Esophagus squamous epithelium (tissue), 5 donors: ENCODE data around the gene ASIC3. TPM values are rescaled to one million over a fixed set of nuclear protein-coding genes. Genes with fewer than 3 reads are reported as not detected.
"Not testable (repeated sequence)": the region's sequence is repeated elsewhere in the genome, so short reads cannot be mapped to it uniquely, and the experiment has no call there.

Experiments used
- DNase-seq: peaks from one replicate; lab custom pipeline; 2025; lab: John Stamatoyannopoulos, UW
- H3K27ac ChIP-seq, 4 donors: fragments of 200-600 bp; sonication (generic); one replicate each; pipeline ENCODE4 v1.5.1; 2016 to 2019; ENCODE audit warnings: mild to moderate bottlenecking in 1 of 4
- H3K27me3 ChIP-seq, 4 donors: fragments of 200-600 bp; sonication (generic); 1 replicate in 3 of 4; 2 replicates in 1 of 4; pipeline versions ENCODE4 v1.5.1 to v1.6.0; 2017 to 2021; ENCODE audit warnings: antibody characterized with exemption in 1 of 4
- H3K36me3 ChIP-seq, 3 donors: fragments of 200-600 bp; sonication (generic); one replicate each; pipeline ENCODE4 v1.5.1; 2016 to 2019
- H3K4me1 ChIP-seq, 3 donors: fragments of 200-600 bp; sonication (generic); one replicate each; pipeline ENCODE4 v1.5.1; 2017 to 2019
- H3K4me3 ChIP-seq, 4 donors: fragments of 200-600 bp; sonication (generic); 1 replicate in 3 of 4; 2 replicates in 1 of 4; pipeline ENCODE4 v1.5.1; 2016 to 2019; ENCODE audit warnings: mild to moderate bottlenecking in 2 of 4, moderate library complexity in 1 of 4
- H3K9me3 ChIP-seq, 3 donors: fragments of 200-600 bp; sonication (generic); one replicate each; pipeline ENCODE4 v1.5.1; 2016 to 2019
- CTCF ChIP-seq, 6 experiments: fragments of 450-650 bp in 4 of 6; fragments of 200-600 bp in 2 of 6; sonication (generic) in 2 of 6; IDR thresholded peaks; one replicate each; pipeline ENCODE4 v1.5.1; 2016 to 2019; ENCODE audit warnings: antibody characterized with exemption in 6 of 6, mild to moderate bottlenecking in 4 of 6, moderate library complexity in 4 of 6
- POLR2A ChIP-seq, 4 donors: fragments of 450-650 bp; IDR thresholded peaks; one replicate each; pipeline ENCODE4 v1.6.1; 2017; ENCODE audit warnings: antibody characterized with exemption in 4 of 4, mild to moderate bottlenecking in 4 of 4, moderate library complexity in 3 of 4
- WGBS, 2 donors: methylation state at CpG; one replicate each; pipeline ENCODE4 v1.1.5; 2018; 5-methylcytosine and 5-hydroxymethylcytosine counted together
- intact Hi-C: fragments of 100-400 bp; cut with DNase I; formaldehyde crosslinking; loops from one replicate; pipeline ENCODE4 v1.15.0; 2022
- total RNA-seq, 4 donors: library from RNA; depleted of rRNA; stranded (reverse); fragments of >200 nt; gene quantifications; one replicate each; pipeline ENCODE4 v1.1.0, GENCODE V29; 2016
- donor health status: DM: yes; HTN: yes; CAD: no.

The ASIC3 gene
- total RNA-seq, 4 donors from 2014 or later: 0.40 to 0.95 TPM; not detected in 2

- H3K4me3 ChIP-seq: no peak overlapping the region
- H3K27ac ChIP-seq: no peak overlapping the region
- WGBS, 2 donors: no CpG with 5 or more reads among the region's 17 CpGs
- H3K36me3 ChIP-seq: peaks cover 9 to 72% (median 16%) of the 10 kb centered on the region in 3 donors
- no peak for DNase-seq
- intact Hi-C loops: no loop called here
- no peaks in the 10 kb centered on the region for H3K9me3 ChIP-seq
- no peaks in the 10 kb centered on the region for H3K27me3 ChIP-seq
- peaks cover 8 to 19% (median 16%) of the 10 kb centered on the region in 3 donors for H3K4me1 ChIP-seq
- TF ChIP-seq POLR2A (IDR thresholded peaks at IDR 0.05) (no peak), CTCF (IDR thresholded peaks at IDR 0.05) (no peak)
These were observed 12.4 kb upstream of the ASIC3 start for GRCh38 chr7:151035902-151036301.

- Histone ChIP-seq H3K4me1 (peaks cover 8 to 19% (median 16%) of the 10 kb centered on the region in 3 donors), H3K27me3 (no peaks in the 10 kb centered on the region), H3K4me3 (no peak overlapping the region), H3K27ac (peak overlapping the region; percentile 16 to 62 (median 46)), H3K9me3 (no peaks in the 10 kb centered on the region), H3K36me3 (peaks cover 16 to 68% (median 18%) of the 10 kb centered on the region in 3 donors)
- TF ChIP-seq POLR2A (IDR thresholded peaks at IDR 0.05) (no peak), CTCF (IDR thresholded peaks at IDR 0.05) (no peak)
- DNase-seq: no peak
- intact Hi-C loops: no loop called here
- 23 to 67% methylated on average over 5 to 7 of the region's 12 CpGs for WGBS, 2 donors
These were observed 9.1 kb upstream of the ASIC3 start for GRCh38 chr7:151038951-151039849.

GRCh38 chr7:151039850-151040548, 8.3 kb upstream of the ASIC3 start:
- WGBS, 2 donors: 33 to 69% methylated on average over 4 to 9 of the region's 18 CpGs
- Histone ChIP-seq H3K36me3 (peaks cover 16 to 68% (median 18%) of the 10 kb centered on the region in 3 donors), H3K27ac (peak overlapping the region in 2 of 4 donors; percentile 2 to 62)

GRCh38 chr7:151040616-151041375, 7.5 kb upstream of the ASIC3 start:
- Histone ChIP-seq H3K27ac (no peak overlapping the region), H3K4me1 (peaks cover 8 to 19% (median 16%) of the 10 kb centered on the region in 3 donors), H3K9me3 (no peaks in the 10 kb centered on the region), H3K27me3 (no peaks in the 10 kb centered on the region), H3K4me3 (no peak overlapping the region), H3K36me3 (peaks cover 9 to 68% (median 15%) of the 10 kb centered on the region in 3 donors)
- intact Hi-C loops: no loop called here
- 91 to 92% methylated on average over 9 of the region's 30 CpGs for WGBS, 2 donors
- DNase-seq: no peak
- no peak for TF ChIP-seq POLR2A (IDR thresholded peaks at IDR 0.05)
- no peak for TF ChIP-seq CTCF (IDR thresholded peaks at IDR 0.05)

More at GRCh38 chr7:151039850-151040548, 8.3 kb upstream of the ASIC3 start:
- intact Hi-C loops: no loop called here
- Histone ChIP-seq H3K4me1 (peaks cover 8 to 19% (median 16%) of the 10 kb centered on the region in 3 donors), H3K4me3 (no peak overlapping the region), H3K9me3 (no peaks in the 10 kb centered on the region), H3K27me3 (no peaks in the 10 kb centered on the region)
- TF ChIP-seq POLR2A (IDR thresholded peaks at IDR 0.05): no peak
- TF ChIP-seq CTCF (IDR thresholded peaks at IDR 0.05): no peak
- no peak for DNase-seq

- DNase-seq, H3K27me3 ChIP-seq, H3K4me3 ChIP-seq, H3K27ac ChIP-seq, H3K9me3 ChIP-seq, intact Hi-C loops: not testable (repeated sequence)
- H3K36me3 ChIP-seq: peaks cover 0 to 48% (median 8%) of the 10 kb centered on the region in 3 donors
- peaks cover 8 to 29% (median 20%) of the 10 kb centered on the region in 3 donors for H3K4me1 ChIP-seq
- 85 to 86% methylated on average over 7 to 10 of the region's 10 CpGs for WGBS, 2 donors
These were observed 4.9 kb upstream of the ASIC3 start for GRCh38 chr7:151043449-151043848.
